Panc1 (cell line): ENCODE results near the gene CADPS2. TPM values are rescaled to one million over a fixed set of nuclear protein-coding genes. Genes with fewer than 3 reads are reported as not detected.

ENCODE experiments used
- ATAC-seq: fragments of 200-7000 bp; cut with Tn5 transposase; 2 replicates; pipeline ENCODE4 v1.9.1; 2020; ENCODE audit warnings: mild to moderate bottlenecking, moderate library complexity
- BruUV-seq: library from RNA; stranded (reverse); fragments of 400-500 nt; replicated peaks from 2 replicates; lab custom pipeline; 2021; lab: Mats Ljungman, UMichigan
- CTCF ChIA-PET: fragments of 300-600 bp; sonication (Branson Sonifier 250); formaldehyde crosslinking; loops from one replicate; lab custom pipeline; 2022; ENCODE audit warnings: antibody characterized with exemption; lab: Charles Lee
- POLR2A ChIA-PET: fragments of 300-600 bp; sonication (Branson Sonifier 250); formaldehyde crosslinking; loops from one replicate; lab custom pipeline; 2022; ENCODE audit warnings: antibody characterized with exemption; lab: Charles Lee
- DNase-seq: peaks from one replicate; pipeline ENCODE4 v3.0.0-alpha.2; 2010; ENCODE audit warnings: low read depth, low spot score
- H3K27ac ChIP-seq: 2 replicates; pipeline ENCODE4 v1.5.1; 2011; ENCODE audit warnings: mild to moderate bottlenecking, low read length, inconsistent platforms
- H3K27me3 ChIP-seq: fragments of 200-500 bp; sonication (Bioruptor generic); 2 replicates; pipeline ENCODE4 v1.6.0; 2014; ENCODE audit warnings: low read length, inconsistent platforms; ENCODE audit not compliant: control insufficient read depth, insufficient read depth
- H3K36me3 ChIP-seq: fragments of 200-500 bp; sonication (Bioruptor generic); 2 replicates; pipeline ENCODE4 v1.5.1; 2014; ENCODE audit warnings: inconsistent platforms, mild to moderate bottlenecking, low read length, moderate library complexity; ENCODE audit not compliant: control insufficient read depth, insufficient read depth
- H3K4me1 ChIP-seq: 2 replicates; pipeline ENCODE4 v1.5.1; 2011; ENCODE audit warnings: inconsistent platforms, mild to moderate bottlenecking, low read length, moderate library complexity; ENCODE audit not compliant: control insufficient read depth, insufficient read depth
- H3K4me3 ChIP-seq, 2 experiments: 2 replicates each; pipeline ENCODE4 v1.5.1; 2011 to 2012; ENCODE audit warnings: low read depth in 2 of 2, low read length in 2 of 2, mild to moderate bottlenecking in 2 of 2, inconsistent platforms in 1 of 2, moderate library complexity in 1 of 2
- H3K9me3 ChIP-seq: fragments of 200-500 bp; sonication (Bioruptor generic); 2 replicates; pipeline ENCODE4 v1.5.1; 2014; ENCODE audit warnings: low read depth, mild to moderate bottlenecking, inconsistent platforms, low read length, moderate library complexity; ENCODE audit not compliant: control insufficient read depth, insufficient read depth
- POLR2AphosphoS5 ChIP-seq: IDR thresholded peaks from 2 replicates; pipeline ENCODE4 v1.6.1; 2012; ENCODE audit warnings: mild to moderate bottlenecking, low read depth, low read length, moderate library complexity
- SIN3A ChIP-seq: IDR thresholded peaks from 2 replicates; pipeline ENCODE4 v1.6.1; 2012; ENCODE audit warnings: low read depth, mild to moderate bottlenecking, low read length, moderate library complexity, borderline replicate concordance; ENCODE audit not compliant: insufficient read depth
- TCF7L2 ChIP-seq: IDR thresholded peaks from 2 replicates; pipeline ENCODE4 v1.6.1; 2011; ENCODE audit warnings: mild to moderate bottlenecking, low read depth, low read length, inconsistent platforms
- in situ Hi-C: cut with HindIII; loops from 2 replicates; pipeline ENCODE4 v1.10.0; 2016; ENCODE audit warnings: low sequenced_read_pairs, low pct_unique_long_range_greater_than_20kb
- intact Hi-C: fragments of 100-400 bp; cut with micrococcal nuclease; formaldehyde crosslinking; loops from one replicate; pipeline ENCODE4 v1.10.0; 2022; ENCODE audit not compliant: unreplicated experiment
- total RNA-seq: library from RNA; stranded (reverse); gene quantifications from one replicate; pipeline ENCODE4 v1.2.1, GENCODE V29; 2021; ENCODE audit not compliant: unreplicated experiment
- TF ChIP-seq, protein P1 (sequence below), 2 experiments: IDR thresholded peaks; 2 replicates each; pipeline ENCODE4 v1.6.1; 2011 to 2012; ENCODE audit warnings: low read depth in 2 of 2, control low read depth in 1 of 2, low read length in 1 of 2, mild to moderate bottlenecking in 1 of 2, moderate library complexity in 1 of 2; ENCODE audit not compliant: insufficient read depth in 1 of 2
- TF ChIP-seq, protein P2 (sequence below): fragments of 450-650 bp; IDR thresholded peaks from 2 replicates; pipeline ENCODE4 v1.5.1; 2017; ENCODE audit warnings: mild to moderate bottlenecking

Gene CADPS2
- total RNA-seq, 1 experiment from 2014 or later = 1.6 TPM

GRCh38 chr7:122752583-122752982 is 133.7 kb downstream of the CADPS2 start:
- Histone ChIP-seq H3K4me3 (no peak overlapping the region), H3K4me1 (no peaks in the 10 kb centered on the region), H3K9me3 (no peaks in the 10 kb centered on the region), H3K27ac (no peak overlapping the region), H3K36me3 (no peaks in the 10 kb centered on the region), H3K27me3 (no peaks in the 10 kb centered on the region)
- ChIA-PET POLR2A (no interaction called here), CTCF (no interaction called here)
- ATAC-seq = no peak
- intact Hi-C loops (no loop called here), in situ Hi-C loops (no loop called here)
- no TSS peak for BruUV-seq
- DNase-seq = no peak
- TF ChIP-seq, protein P1, sequence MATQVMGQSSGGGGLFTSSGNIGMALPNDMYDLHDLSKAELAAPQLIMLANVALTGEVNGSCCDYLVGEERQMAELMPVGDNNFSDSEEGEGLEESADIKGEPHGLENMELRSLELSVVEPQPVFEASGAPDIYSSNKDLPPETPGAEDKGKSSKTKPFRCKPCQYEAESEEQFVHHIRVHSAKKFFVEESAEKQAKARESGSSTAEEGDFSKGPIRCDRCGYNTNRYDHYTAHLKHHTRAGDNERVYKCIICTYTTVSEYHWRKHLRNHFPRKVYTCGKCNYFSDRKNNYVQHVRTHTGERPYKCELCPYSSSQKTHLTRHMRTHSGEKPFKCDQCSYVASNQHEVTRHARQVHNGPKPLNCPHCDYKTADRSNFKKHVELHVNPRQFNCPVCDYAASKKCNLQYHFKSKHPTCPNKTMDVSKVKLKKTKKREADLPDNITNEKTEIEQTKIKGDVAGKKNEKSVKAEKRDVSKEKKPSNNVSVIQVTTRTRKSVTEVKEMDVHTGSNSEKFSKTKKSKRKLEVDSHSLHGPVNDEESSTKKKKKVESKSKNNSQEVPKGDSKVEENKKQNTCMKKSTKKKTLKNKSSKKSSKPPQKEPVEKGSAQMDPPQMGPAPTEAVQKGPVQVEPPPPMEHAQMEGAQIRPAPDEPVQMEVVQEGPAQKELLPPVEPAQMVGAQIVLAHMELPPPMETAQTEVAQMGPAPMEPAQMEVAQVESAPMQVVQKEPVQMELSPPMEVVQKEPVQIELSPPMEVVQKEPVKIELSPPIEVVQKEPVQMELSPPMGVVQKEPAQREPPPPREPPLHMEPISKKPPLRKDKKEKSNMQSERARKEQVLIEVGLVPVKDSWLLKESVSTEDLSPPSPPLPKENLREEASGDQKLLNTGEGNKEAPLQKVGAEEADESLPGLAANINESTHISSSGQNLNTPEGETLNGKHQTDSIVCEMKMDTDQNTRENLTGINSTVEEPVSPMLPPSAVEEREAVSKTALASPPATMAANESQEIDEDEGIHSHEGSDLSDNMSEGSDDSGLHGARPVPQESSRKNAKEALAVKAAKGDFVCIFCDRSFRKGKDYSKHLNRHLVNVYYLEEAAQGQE (IDR thresholded peaks at IDR 0.05; ENCODE audit: insufficient read depth in 1 of 2, low read depth in 2 of 2, low read length in 1 of 2) = no peak
- TF ChIP-seq SIN3A (no peak), TCF7L2 (no peak), POLR2AphosphoS5 (no peak)

DNA sequence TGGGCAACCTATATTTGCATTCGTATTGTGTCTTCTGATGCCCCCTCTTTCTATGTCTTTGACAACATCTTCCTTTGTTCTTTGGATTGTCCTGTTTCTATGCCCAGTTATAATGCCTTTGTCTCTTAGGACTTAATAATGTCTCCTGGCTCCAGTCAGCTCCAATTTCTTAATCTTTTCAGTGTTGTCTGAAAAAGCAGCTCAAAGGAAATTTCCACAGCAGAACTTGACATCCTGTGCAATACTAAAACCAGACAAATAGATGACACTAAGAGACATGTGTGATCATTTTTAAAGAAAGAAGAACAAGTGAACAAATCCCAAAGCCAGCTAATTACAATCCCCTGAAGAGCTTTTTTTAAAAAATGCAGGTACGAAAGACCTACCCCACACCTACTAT is 135.9 kb downstream of the CADPS2 start:
- Histone ChIP-seq H3K9me3 (no peaks in the 10 kb centered on the region), H3K27ac (no peak overlapping the region), H3K4me3 (no peak overlapping the region), H3K27me3 (no peaks in the 10 kb centered on the region), H3K4me1 (no peaks in the 10 kb centered on the region), H3K36me3 (no peaks in the 10 kb centered on the region)
- no TSS peak for BruUV-seq
- TF ChIP-seq TCF7L2 (no peak), SIN3A (no peak), POLR2AphosphoS5 (no peak)
- TF ChIP-seq, protein P2, sequence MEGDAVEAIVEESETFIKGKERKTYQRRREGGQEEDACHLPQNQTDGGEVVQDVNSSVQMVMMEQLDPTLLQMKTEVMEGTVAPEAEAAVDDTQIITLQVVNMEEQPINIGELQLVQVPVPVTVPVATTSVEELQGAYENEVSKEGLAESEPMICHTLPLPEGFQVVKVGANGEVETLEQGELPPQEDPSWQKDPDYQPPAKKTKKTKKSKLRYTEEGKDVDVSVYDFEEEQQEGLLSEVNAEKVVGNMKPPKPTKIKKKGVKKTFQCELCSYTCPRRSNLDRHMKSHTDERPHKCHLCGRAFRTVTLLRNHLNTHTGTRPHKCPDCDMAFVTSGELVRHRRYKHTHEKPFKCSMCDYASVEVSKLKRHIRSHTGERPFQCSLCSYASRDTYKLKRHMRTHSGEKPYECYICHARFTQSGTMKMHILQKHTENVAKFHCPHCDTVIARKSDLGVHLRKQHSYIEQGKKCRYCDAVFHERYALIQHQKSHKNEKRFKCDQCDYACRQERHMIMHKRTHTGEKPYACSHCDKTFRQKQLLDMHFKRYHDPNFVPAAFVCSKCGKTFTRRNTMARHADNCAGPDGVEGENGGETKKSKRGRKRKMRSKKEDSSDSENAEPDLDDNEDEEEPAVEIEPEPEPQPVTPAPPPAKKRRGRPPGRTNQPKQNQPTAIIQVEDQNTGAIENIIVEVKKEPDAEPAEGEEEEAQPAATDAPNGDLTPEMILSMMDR = no peak
- no peak for DNase-seq
- ChIA-PET CTCF (no interaction called here), POLR2A (no interaction called here)
- ATAC-seq = no peak
- in situ Hi-C loops = no loop called here
- intact Hi-C loops = no loop called here

GRCh38 chr7:122748195-122748594 is 138.1 kb downstream of the CADPS2 start:
- intact Hi-C loops = no loop called here
- DNase-seq = no peak
- H3K27ac ChIP-seq = no peak overlapping the region
- no peaks in the 10 kb centered on the region for H3K36me3 ChIP-seq
- ATAC-seq = no peak
- no peaks in the 10 kb centered on the region for H3K27me3 ChIP-seq
- CTCF ChIA-PET = no interaction called here
- no TSS peak for BruUV-seq
- H3K4me1 ChIP-seq = no peaks in the 10 kb centered on the region
- in situ Hi-C loops = no loop called here
- no peaks in the 10 kb centered on the region for H3K9me3 ChIP-seq
- POLR2A ChIA-PET = no interaction called here
- no peak overlapping the region for H3K4me3 ChIP-seq
- TF ChIP-seq, protein P1 (IDR thresholded peaks at IDR 0.05; ENCODE audit: insufficient read depth in 1 of 2, low read depth in 2 of 2, low read length in 1 of 2) = no peak
- no peak for TF ChIP-seq SIN3A
- TF ChIP-seq, protein P2 = no peak
- no peak for TF ChIP-seq TCF7L2
- TF ChIP-seq POLR2AphosphoS5 = no peak
